Measurements from ENCODE around the gene VAC14. TPM values are rescaled to one million over a fixed set of nuclear protein-coding genes. Genes with fewer than 3 reads are reported as not detected.

The VAC14 gene
- total RNA-seq, 2 donors from 2014 or later: 22.1 to 26.5 TPM

DNA sequence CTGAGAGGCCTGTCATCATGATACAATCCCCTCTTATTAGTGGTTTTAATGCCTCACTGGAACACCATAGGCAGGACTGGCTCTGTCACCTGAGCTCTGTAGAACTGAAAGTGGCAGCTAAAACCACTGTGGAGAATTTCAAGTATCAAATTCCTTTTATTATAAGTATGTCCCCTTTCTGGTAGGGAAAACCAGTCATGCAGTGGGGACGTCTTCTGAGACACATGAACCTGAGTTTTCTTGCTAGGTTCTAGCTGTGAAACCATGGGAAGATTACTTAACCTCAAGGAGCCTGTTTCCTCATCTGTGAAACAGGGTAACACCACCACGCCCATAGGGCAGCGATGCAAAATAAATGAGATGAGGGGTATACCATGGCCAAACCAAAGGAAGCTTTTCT, 4.7 kb downstream of the VAC14 start:
- Histone ChIP-seq H3K4me3 (no peak overlapping the region), H3K27me3 (no peaks in the 10 kb centered on the region), H3K27ac (no peak overlapping the region), H3K36me3 (peaks cover 8% of the 10 kb centered on the region), H3K9me3 (no peaks in the 10 kb centered on the region), H3K4me1 (peaks cover 0 to 19% of the 10 kb centered on the region in 2 donors)
- DNase-seq (ENCODE audit: low spot score): no peak
- TF ChIP-seq, protein P1, sequence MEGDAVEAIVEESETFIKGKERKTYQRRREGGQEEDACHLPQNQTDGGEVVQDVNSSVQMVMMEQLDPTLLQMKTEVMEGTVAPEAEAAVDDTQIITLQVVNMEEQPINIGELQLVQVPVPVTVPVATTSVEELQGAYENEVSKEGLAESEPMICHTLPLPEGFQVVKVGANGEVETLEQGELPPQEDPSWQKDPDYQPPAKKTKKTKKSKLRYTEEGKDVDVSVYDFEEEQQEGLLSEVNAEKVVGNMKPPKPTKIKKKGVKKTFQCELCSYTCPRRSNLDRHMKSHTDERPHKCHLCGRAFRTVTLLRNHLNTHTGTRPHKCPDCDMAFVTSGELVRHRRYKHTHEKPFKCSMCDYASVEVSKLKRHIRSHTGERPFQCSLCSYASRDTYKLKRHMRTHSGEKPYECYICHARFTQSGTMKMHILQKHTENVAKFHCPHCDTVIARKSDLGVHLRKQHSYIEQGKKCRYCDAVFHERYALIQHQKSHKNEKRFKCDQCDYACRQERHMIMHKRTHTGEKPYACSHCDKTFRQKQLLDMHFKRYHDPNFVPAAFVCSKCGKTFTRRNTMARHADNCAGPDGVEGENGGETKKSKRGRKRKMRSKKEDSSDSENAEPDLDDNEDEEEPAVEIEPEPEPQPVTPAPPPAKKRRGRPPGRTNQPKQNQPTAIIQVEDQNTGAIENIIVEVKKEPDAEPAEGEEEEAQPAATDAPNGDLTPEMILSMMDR (IDR thresholded peaks at IDR 0.05): no peak

DNA sequence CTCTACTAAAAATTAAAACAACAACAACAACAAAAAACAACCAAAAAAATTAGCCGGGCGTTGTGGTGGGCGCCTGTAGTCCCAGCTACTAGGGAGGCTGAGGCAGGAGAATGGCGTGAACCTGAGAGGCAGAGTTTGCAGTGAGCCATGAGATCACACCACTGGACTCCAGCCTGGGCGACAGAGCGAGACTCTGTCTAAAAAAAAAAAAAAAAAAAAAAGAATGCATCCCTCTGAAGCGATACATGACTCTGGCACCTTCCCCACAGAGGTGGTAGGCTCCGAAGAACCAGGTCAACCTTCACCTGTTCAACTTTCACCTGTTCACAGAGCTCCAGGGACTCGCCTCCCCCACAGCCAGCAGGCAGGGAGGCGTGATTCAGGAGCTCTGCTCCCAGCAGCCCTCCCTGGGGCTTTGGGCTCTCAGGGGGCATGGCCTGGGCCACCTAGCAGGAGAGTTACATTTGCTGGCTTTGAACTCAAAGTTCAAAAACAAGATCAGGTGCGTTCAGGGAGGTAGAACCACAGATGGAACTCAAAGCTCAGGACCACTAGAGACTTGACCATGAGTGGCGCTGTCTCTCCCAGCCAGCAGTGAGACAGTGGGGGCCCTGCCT, 5.6 kb downstream of the VAC14 start:
- Histone ChIP-seq H3K27me3 (no peaks in the 10 kb centered on the region), H3K4me3 (no peak overlapping the region), H3K27ac (no peak overlapping the region), H3K4me1 (peaks cover 0 to 17% of the 10 kb centered on the region in 2 donors), H3K36me3 (peaks cover 8% of the 10 kb centered on the region), H3K9me3 (no peaks in the 10 kb centered on the region)
- no peak for DNase-seq (ENCODE audit: low spot score)
- TF ChIP-seq, protein P1 (IDR thresholded peaks at IDR 0.05): no peak

DNA sequence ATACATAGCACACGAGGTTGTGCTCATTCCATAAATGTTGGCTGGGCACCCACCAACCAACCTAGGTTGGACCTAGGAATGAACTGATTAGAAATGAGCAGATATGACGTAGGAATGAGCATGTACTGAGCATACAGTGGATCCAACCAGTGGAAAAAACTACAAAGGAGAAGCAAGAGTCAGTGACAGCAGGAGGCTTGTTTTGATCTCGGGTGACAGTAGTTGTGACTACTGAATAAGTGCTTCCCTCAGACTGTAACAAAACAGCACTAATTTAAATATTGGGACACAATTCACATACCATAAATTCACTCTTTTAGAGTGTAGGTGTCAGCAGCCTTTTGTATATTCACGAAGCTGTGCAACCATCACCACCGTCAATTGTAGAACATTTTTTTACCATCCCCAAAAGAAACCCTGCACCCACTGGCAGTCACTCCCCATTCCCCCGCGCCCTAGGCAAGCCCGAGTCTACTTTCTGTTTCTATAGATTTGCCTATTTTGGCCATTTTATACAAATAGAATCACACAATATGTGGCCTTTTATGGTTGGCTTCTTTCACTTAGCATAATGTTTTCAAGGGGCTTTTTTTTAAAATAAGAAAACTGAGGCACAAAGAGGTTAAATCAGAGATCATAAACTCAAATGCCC, 7.0 kb downstream of the VAC14 start:
- peaks cover 8% of the 10 kb centered on the region for H3K36me3 ChIP-seq
- H3K4me3 ChIP-seq: no peak overlapping the region
- TF ChIP-seq, protein P1 (IDR thresholded peaks at IDR 0.05): no peak
- H3K4me1 ChIP-seq: peaks cover 0 to 3% of the 10 kb centered on the region in 2 donors
- no peak for DNase-seq (ENCODE audit: low spot score)
- no peak overlapping the region for H3K27ac ChIP-seq
- H3K27me3 ChIP-seq: no peaks in the 10 kb centered on the region
- no peaks in the 10 kb centered on the region for H3K9me3 ChIP-seq

DNA sequence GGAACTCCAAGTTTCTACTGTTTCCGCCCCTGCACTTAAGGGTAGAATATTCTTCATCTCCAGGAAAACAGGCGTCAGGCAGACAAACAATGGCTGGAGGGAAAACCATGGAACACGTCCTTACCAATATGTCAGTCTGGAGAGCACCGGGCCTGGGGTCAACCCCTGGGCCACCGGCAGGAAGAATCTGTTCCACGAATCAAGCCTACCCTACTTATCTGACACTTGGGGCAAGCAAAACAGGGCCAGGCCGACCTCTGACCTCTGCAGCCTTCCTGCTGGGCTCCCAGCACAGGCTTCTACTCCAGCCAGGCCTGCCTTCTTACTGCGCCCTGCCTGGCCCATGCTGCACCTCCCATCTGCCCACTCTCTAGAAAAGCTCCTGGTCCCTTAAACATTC, 10.1 kb downstream of the VAC14 start:
- H3K27ac ChIP-seq: no peak overlapping the region
- H3K27me3 ChIP-seq: no peaks in the 10 kb centered on the region
- TF ChIP-seq, protein P1 (IDR thresholded peaks at IDR 0.05): no peak
- no peak for DNase-seq (ENCODE audit: low spot score)
- no peaks in the 10 kb centered on the region for H3K4me1 ChIP-seq
- H3K9me3 ChIP-seq: no peaks in the 10 kb centered on the region
- peaks cover 6% of the 10 kb centered on the region for H3K36me3 ChIP-seq
- H3K4me3 ChIP-seq: no peak overlapping the region

DNA sequence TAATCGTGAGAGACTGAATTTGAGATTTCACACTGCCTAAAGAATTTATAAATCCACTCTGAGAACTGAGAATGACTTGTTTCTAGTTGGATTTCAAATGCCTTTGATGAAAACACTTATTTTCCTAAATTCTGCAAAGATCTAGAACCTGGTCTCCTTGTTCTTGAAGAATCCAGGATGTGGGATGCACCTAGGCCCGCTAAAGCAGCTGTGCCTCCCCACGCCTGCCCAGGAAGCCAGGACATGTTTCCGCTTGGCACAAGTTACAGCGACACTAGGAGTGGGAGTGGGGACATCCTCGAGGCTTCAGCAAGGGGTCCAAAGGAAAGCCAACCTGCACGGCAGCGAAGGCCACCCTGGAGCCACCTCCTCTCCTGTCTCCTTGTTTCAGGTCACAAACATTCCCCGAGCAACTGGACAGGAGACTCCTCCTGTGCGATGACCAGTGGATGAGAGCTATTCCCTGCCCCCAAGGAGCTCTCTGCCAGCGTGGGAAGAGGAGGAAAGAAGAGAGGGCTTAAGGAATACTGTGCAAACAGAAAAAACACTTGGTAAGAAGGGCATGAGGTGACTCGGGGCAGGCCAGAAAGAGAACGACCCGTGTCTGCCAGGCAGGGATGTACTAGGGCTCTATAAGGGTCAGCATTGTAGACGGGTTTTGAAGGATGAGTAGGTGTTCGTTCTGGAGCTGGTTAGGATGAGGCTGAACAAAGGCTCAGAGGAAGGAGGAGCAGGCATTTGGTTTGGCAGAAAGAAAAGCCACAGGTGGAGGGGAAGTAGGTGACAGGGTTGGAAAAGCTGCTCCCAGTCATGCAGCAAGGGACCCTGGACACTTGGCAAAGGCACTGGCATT, 11.1 kb downstream of the VAC14 start:
- TF ChIP-seq, protein P1 (IDR thresholded peaks at IDR 0.05): no peak
- Histone ChIP-seq H3K36me3 (peaks cover 10% of the 10 kb centered on the region), H3K9me3 (no peaks in the 10 kb centered on the region), H3K4me1 (no peaks in the 10 kb centered on the region), H3K27me3 (no peaks in the 10 kb centered on the region), H3K27ac (no peak overlapping the region), H3K4me3 (no peak overlapping the region)
- no peak for DNase-seq (ENCODE audit: low spot score)

All from right atrium auricular region (tissue), 2 donors.